Progenitor cell of endocrine pancreas (in vitro differentiated cells): ENCODE data around the gene PAQR8. TPM values are rescaled to one million over a fixed set of nuclear protein-coding genes. Genes with fewer than 3 reads are reported as not detected.

Experiments used
- DNase-seq: peaks from one replicate; pipeline ENCODE4 v3.0.0; 2021; ENCODE audit warnings: low spot score; ENCODE audit not compliant: unreplicated experiment
- H3K27ac Mint-ChIP-seq: 2 replicates; pipeline ENCODE4 v1.8.0; 2021; ENCODE audit warnings: mild to moderate bottlenecking, moderate library complexity, mixed read lengths
- H3K27me3 Mint-ChIP-seq: 2 replicates; pipeline ENCODE4 v1.8.0; 2021; ENCODE audit warnings: mixed read lengths
- H3K36me3 Mint-ChIP-seq: 2 replicates; pipeline ENCODE4 v1.8.0; 2022; ENCODE audit warnings: mixed read lengths; ENCODE audit not compliant: insufficient read depth
- H3K4me1 Mint-ChIP-seq: 2 replicates; pipeline ENCODE4 v1.8.0; 2021; ENCODE audit warnings: low read depth, mixed read lengths
- H3K4me3 Mint-ChIP-seq: 2 replicates; pipeline ENCODE4 v1.8.0; 2021; ENCODE audit warnings: low read depth, mild to moderate bottlenecking, moderate library complexity, mixed read lengths
- H3K9me3 Mint-ChIP-seq: 2 replicates; pipeline ENCODE4 v1.8.0; 2021; ENCODE audit warnings: low read depth, mixed read lengths
- total RNA-seq: library from RNA; stranded (reverse); gene quantifications from 2 replicates; pipeline ENCODE4 v1.2.1, GENCODE V29; 2021
- TF ChIP-seq, protein P1 (sequence below): fragments of 200-600 bp; sonication (generic); IDR thresholded peaks from one replicate; pipeline ENCODE4 v1.5.0; 2021; ENCODE audit warnings: antibody characterized with exemption, mild to moderate bottlenecking; ENCODE audit not compliant: unreplicated experiment

Gene PAQR8
- total RNA-seq, 1 donor from 2014 or later = 13.9 TPM

- Mint-ChIP-seq H3K27me3 (peaks cover 20% of the 10 kb centered on the region), H3K4me3 (peak overlapping the region; percentile 91), H3K27ac (no peak overlapping the region), H3K9me3 (no peaks in the 10 kb centered on the region), H3K4me1 (peaks cover 21% of the 10 kb centered on the region), H3K36me3 (peaks cover 4% of the 10 kb centered on the region)
- TF ChIP-seq, protein P1, sequence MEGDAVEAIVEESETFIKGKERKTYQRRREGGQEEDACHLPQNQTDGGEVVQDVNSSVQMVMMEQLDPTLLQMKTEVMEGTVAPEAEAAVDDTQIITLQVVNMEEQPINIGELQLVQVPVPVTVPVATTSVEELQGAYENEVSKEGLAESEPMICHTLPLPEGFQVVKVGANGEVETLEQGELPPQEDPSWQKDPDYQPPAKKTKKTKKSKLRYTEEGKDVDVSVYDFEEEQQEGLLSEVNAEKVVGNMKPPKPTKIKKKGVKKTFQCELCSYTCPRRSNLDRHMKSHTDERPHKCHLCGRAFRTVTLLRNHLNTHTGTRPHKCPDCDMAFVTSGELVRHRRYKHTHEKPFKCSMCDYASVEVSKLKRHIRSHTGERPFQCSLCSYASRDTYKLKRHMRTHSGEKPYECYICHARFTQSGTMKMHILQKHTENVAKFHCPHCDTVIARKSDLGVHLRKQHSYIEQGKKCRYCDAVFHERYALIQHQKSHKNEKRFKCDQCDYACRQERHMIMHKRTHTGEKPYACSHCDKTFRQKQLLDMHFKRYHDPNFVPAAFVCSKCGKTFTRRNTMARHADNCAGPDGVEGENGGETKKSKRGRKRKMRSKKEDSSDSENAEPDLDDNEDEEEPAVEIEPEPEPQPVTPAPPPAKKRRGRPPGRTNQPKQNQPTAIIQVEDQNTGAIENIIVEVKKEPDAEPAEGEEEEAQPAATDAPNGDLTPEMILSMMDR = no peak
- no peak for DNase-seq
Measured at GRCh38 chr6:52363228-52363867, 1.4 kb downstream of the PAQR8 start.

DNA sequence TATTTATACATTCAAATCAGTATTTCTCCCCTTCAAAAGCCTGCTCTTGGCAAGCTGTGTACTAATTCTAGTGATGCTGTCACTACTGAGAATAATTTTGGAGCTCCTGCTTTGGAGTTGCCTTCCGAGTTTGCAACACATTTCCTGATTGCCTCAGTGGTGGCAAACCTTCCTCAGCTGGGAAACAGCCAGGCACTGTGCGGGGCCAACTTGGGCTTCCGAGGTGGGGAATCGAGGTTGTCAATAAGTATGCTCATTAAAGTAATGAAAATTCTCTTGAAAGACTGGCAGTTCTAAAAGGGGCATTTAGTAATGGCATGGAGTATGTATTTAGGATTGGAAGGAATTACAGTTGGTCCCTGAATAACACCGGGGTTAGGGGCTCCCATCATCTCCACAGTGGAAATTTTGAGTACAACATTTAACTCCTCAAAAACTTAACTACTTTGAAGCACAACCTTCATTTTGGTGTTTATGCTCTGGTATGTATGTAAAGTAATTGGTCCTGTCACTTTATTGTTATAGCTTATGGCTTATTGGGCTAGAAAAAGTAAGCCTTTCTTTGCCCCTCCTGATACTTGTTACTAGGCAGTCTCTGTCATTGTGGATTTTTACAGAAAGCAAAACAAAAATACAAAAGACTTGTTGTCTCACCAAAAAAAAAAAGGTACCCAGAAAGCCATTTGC lies 2.7 kb downstream of the PAQR8 start:
- DNase-seq = no peak
- TF ChIP-seq, protein P1 = no peak
- H3K27me3 Mint-ChIP-seq = peaks cover 20% of the 10 kb centered on the region
- H3K36me3 Mint-ChIP-seq = peaks cover 4% of the 10 kb centered on the region
- no peaks in the 10 kb centered on the region for H3K9me3 Mint-ChIP-seq
- H3K27ac Mint-ChIP-seq = no peak overlapping the region
- H3K4me1 Mint-ChIP-seq = peaks cover 27% of the 10 kb centered on the region
- H3K4me3 Mint-ChIP-seq = peak overlapping the region; percentile 20

GRCh38 chr6:52365317-52365716 lies 3.4 kb downstream of the PAQR8 start:
- Mint-ChIP-seq H3K36me3 (peaks cover 4% of the 10 kb centered on the region), H3K4me3 (no peak overlapping the region), H3K9me3 (no peaks in the 10 kb centered on the region), H3K27ac (no peak overlapping the region), H3K4me1 (peaks cover 27% of the 10 kb centered on the region), H3K27me3 (peaks cover 20% of the 10 kb centered on the region)
- TF ChIP-seq, protein P1 = no peak
- DNase-seq = no peak

GRCh38 chr6:52365866-52366540 lies 4.1 kb downstream of the PAQR8 start:
- Mint-ChIP-seq H3K9me3 (no peaks in the 10 kb centered on the region), H3K27me3 (peaks cover 16% of the 10 kb centered on the region), H3K4me3 (no peak overlapping the region), H3K27ac (no peak overlapping the region), H3K4me1 (peaks cover 27% of the 10 kb centered on the region), H3K36me3 (peaks cover 4% of the 10 kb centered on the region)
- no peak for DNase-seq
- TF ChIP-seq, protein P1 = no peak

DNA sequence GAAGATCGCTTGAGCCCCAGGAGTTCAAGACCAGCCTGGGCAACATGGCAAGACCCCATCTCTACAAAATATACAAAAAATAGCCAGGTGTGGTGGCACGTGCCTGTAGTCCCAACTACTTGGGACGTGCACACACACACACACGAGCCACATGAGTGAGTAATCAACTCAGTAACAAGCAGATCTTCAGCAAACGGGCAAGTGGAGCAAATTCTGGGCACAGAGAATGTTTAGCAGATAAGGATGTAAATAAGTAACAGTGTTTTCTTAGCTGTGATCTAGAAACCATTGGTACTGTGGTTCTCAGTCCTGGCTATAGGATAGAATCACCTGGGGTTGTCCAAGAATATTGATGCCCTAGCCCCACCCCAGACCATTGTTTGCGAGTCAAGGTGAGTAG lies 6.1 kb downstream of the PAQR8 start:
- H3K36me3 Mint-ChIP-seq = peaks cover 4% of the 10 kb centered on the region
- no peak for DNase-seq
- H3K4me1 Mint-ChIP-seq = peaks cover 19% of the 10 kb centered on the region
- TF ChIP-seq, protein P1 = no peak
- H3K4me3 Mint-ChIP-seq = no peak overlapping the region
- H3K27me3 Mint-ChIP-seq = peaks cover 7% of the 10 kb centered on the region
- H3K9me3 Mint-ChIP-seq = no peaks in the 10 kb centered on the region
- H3K27ac Mint-ChIP-seq = no peak overlapping the region
